IgD-negative memory B cell (primary cell): ENCODE measurements around the gene PLN. TPM values are rescaled to one million over a fixed set of nuclear protein-coding genes. Genes with fewer than 3 reads are reported as not detected.
A peak's percentile ranks its signal among the peaks of the same experiment; 100 is the strongest.

ENCODE experiments used
- H3K27ac Mint-ChIP-seq, 3 donors: one replicate each; pipeline ENCODE4 v1.8.0; 2020 to 2022; ENCODE audit warnings: mild to moderate bottlenecking in 3 of 3, mixed read lengths in 3 of 3, moderate library complexity in 1 of 3
- H3K27me3 Mint-ChIP-seq: one replicate; pipeline ENCODE4 v1.8.0; 2021; ENCODE audit warnings: mixed read lengths
- H3K36me3 Mint-ChIP-seq: one replicate; pipeline ENCODE4 v1.8.0; 2020; ENCODE audit warnings: mild to moderate bottlenecking, mixed read lengths
- H3K4me1 Mint-ChIP-seq, 3 donors: one replicate each; pipeline ENCODE4 v1.8.0; 2020 to 2022; ENCODE audit warnings: mixed read lengths in 3 of 3, mild to moderate bottlenecking in 1 of 3
- H3K4me3 Mint-ChIP-seq, 4 donors: one replicate each; pipeline ENCODE4 v1.8.0; 2020 to 2022; ENCODE audit warnings: mild to moderate bottlenecking in 4 of 4, mixed read lengths in 4 of 4, moderate library complexity in 3 of 4
- H3K9me3 Mint-ChIP-seq, 3 donors: one replicate each; pipeline ENCODE4 v1.8.0; 2020 to 2021; ENCODE audit warnings: mixed read lengths in 3 of 3, mild to moderate bottlenecking in 1 of 3
- polyA plus RNA-seq: library from polyadenylated mRNA; unstranded; fragments of 300-500 nt; fragmentation: Illumina TruSeq; gene quantifications from one replicate; pipeline ENCODE4 v1.2.3, GENCODE V29; 2021

PLN gene
- polyA plus RNA-seq, 1 donor from 2014 or later: 0.10 TPM

DNA sequence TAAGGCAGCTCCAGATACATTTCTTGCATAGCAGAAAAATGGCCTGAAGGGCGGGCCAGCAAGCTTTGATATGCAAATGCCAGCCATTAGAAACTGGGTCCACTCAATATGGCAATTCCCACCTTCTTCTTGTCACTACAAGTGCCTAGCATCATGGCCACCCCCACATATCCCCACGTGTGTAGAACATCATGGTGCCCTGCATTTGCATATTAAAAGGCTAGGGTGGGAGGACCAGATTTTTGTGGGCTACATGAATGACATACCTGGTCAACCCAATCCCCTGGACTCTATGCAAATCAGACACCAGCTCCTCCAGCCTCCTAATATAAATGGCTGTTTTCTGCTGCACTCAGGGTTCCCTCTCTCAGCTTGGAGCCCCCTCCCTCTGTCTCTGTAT is 31.7 kb downstream of the PLN start:
- H3K9me3 Mint-ChIP-seq: peaks cover 5 to 50% (median 13%) of the 10 kb centered on the region in 3 donors
- H3K4me3 Mint-ChIP-seq: no peak overlapping the region
- no peak overlapping the region for H3K27ac Mint-ChIP-seq
- no peaks in the 10 kb centered on the region for H3K27me3 Mint-ChIP-seq
- peaks cover 0 to 8% (median 3%) of the 10 kb centered on the region in 3 donors for H3K4me1 Mint-ChIP-seq
- peaks cover 18% of the 10 kb centered on the region for H3K36me3 Mint-ChIP-seq

GRCh38 chr6:118580585-118581419 is 32.7 kb downstream of the PLN start:
- H3K27ac Mint-ChIP-seq: peak overlapping the region in 1 of 3 donors; percentile 86
- peaks cover 14% of the 10 kb centered on the region for H3K36me3 Mint-ChIP-seq
- no peak overlapping the region for H3K4me3 Mint-ChIP-seq
- peaks cover 5 to 41% (median 12%) of the 10 kb centered on the region in 3 donors for H3K9me3 Mint-ChIP-seq
- H3K27me3 Mint-ChIP-seq: no peaks in the 10 kb centered on the region
- peaks cover 0 to 8% (median 3%) of the 10 kb centered on the region in 3 donors for H3K4me1 Mint-ChIP-seq

- Mint-ChIP-seq H3K4me3 (no peak overlapping the region), H3K9me3 (peaks cover 5 to 34% (median 9%) of the 10 kb centered on the region in 3 donors), H3K36me3 (peaks cover 14% of the 10 kb centered on the region), H3K27me3 (no peaks in the 10 kb centered on the region), H3K4me1 (peaks cover 0 to 8% (median 3%) of the 10 kb centered on the region in 3 donors), H3K27ac (no peak overlapping the region)
Observed at GRCh38 chr6:118581489-118581959, 33.4 kb downstream of the PLN start.

DNA sequence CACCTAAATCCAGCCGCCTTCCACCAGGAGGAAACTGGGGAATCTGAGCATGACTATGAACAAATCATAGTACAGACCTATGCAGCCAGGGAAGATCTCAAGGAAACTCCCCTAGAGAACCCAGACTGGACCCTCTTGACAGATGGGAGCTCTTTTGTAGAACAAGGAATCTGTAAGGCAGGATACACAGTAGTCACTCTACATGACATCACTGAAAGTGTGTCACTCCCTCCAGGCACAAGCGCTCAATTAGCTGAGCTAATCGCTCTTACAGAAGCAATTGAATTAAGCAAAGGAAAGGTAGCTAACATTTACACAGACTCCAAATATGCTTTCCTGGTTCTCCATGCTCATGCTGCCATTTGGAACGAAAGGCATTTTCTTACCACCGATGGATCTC is 36.8 kb downstream of the PLN start:
- Mint-ChIP-seq H3K9me3 (peaks cover 0 to 16% (median 2%) of the 10 kb centered on the region in 3 donors), H3K27me3 (no peaks in the 10 kb centered on the region), H3K36me3 (peaks cover 5% of the 10 kb centered on the region), H3K4me3 (no peak overlapping the region), H3K4me1 (peaks cover 0 to 8% (median 3%) of the 10 kb centered on the region in 3 donors), H3K27ac (no peak overlapping the region)

DNA sequence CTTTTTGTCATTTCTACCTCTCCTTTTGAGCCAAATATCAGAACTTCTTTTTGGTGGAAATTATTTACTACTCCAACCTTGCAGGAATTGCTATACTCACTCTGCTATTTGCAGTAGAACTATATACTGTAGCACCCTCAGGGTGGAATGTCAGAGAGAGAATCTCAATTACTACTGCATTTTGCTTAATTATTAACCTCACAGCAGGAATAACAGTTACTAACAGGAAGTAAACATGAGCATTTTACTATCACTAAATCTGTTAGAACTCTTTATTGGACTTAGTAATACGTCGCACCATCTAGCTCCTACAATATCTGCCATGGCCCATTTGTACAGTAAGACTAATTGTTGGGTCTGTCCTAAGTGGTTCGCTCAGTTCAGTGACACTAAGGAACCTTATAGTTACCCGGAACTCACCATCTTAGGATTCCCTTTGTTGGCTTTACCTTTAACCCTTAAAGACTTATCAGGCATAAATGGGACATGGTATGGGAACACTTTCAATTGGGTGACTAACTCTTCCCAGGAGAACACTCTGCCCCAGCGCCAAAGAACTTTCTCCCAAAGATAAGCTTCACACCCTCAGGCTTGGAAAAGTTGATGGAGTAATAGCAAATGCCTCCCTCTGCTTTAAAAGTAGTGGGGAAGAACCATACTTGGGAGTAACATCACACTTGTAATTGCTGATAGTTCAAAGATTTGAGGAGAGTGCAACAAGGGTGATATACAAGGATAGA is 38.8 kb downstream of the PLN start:
- Mint-ChIP-seq H3K4me3 (no peak overlapping the region), H3K36me3 (no peaks in the 10 kb centered on the region), H3K4me1 (peaks cover 2 to 3% (median 2%) of the 10 kb centered on the region in 3 donors), H3K9me3 (peaks cover 0 to 5% (median 0%) of the 10 kb centered on the region in 3 donors), H3K27ac (peak overlapping the region in 1 of 3 donors; percentile 79), H3K27me3 (no peaks in the 10 kb centered on the region)

GRCh38 chr6:118588626-118589025 is 40.5 kb downstream of the PLN start:
- Mint-ChIP-seq H3K27me3 (no peaks in the 10 kb centered on the region), H3K36me3 (peaks cover 6% of the 10 kb centered on the region), H3K27ac (no peak overlapping the region), H3K4me3 (no peak overlapping the region), H3K4me1 (peaks cover 0 to 2% (median 0%) of the 10 kb centered on the region in 3 donors), H3K9me3 (no peaks in the 10 kb centered on the region)

DNA sequence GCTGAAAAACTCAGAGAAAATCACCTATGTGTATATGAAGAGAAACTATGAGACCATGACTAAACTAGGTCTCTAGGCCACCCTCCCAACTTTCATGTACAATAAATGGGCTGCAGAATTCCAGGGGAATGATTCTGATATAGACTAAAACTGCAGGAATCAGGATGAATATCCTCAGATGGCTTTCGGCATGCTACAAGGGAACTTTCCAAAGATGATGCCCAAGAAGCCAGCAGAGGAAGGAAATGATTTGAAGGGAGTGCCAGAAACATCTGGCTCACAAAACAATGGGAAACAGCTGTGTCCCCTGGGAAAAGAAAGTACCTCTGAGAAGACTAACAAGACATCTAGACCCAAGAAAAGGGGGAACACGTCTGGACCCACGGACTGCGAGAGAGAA is 41.1 kb downstream of the PLN start:
- peaks cover 6% of the 10 kb centered on the region for H3K36me3 Mint-ChIP-seq
- no peaks in the 10 kb centered on the region for H3K27me3 Mint-ChIP-seq
- H3K9me3 Mint-ChIP-seq: peaks cover 0 to 2% (median 0%) of the 10 kb centered on the region in 3 donors
- no peak overlapping the region for H3K27ac Mint-ChIP-seq
- peaks cover 2 to 5% (median 5%) of the 10 kb centered on the region in 3 donors for H3K4me1 Mint-ChIP-seq
- no peak overlapping the region for H3K4me3 Mint-ChIP-seq

DNA sequence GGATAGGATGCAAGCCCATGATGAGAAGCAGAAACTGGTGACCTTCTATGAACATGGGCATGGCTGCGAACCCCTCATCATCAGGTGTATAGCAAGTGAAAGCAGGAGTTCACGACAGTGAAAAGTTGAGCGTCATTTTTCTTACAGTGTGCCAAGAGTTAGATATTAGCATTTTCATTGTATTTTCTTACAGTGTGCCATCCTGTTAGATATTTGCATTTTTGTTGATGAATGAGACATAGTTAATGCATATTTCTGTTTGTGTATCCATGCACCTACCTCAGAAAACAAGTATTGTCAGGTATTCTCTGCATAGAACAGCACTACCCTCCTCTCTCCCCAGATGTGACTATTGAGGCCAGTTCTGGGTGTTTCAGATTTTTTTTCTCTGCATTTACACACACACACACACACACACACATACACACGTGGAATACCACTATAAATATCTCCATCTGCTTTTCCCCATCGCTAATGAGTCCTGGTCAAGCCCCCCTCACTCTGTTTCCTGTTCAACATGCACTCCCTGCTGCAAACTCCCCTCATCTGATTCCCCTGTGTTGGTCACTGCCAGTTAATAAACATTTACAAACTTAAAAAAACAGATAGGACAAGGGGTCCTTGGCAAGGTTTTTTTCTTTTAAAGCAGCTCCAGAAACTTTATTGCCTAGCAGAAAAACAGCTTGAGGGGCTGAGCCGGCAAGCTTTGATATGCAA is 41.7 kb downstream of the PLN start:
- H3K9me3 Mint-ChIP-seq: peaks cover 0 to 2% (median 0%) of the 10 kb centered on the region in 3 donors
- H3K27ac Mint-ChIP-seq: no peak overlapping the region
- peaks cover 2 to 5% (median 5%) of the 10 kb centered on the region in 3 donors for H3K4me1 Mint-ChIP-seq
- H3K27me3 Mint-ChIP-seq: no peaks in the 10 kb centered on the region
- H3K36me3 Mint-ChIP-seq: peaks cover 7% of the 10 kb centered on the region
- no peak overlapping the region for H3K4me3 Mint-ChIP-seq

DNA sequence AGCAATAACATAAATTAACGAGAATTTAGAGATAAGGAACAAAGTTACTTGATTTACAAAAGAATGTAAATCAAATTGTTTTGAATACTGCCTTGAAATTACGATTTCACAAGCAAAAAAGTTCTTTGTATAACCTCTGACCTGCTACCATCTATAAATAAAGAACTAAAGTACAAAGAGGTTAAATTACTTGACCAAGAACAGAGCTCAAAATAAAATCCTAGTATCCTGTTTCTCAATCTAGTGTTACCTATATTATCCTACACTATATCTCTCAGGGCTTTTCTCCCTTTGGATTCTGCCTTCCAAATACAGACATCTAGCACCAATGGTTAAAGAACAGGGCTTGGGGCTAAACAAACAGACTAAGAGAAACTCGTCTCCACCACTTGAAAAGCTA is 43.8 kb downstream of the PLN start:
- H3K36me3 Mint-ChIP-seq: peaks cover 13% of the 10 kb centered on the region
- peaks cover 2 to 7% (median 5%) of the 10 kb centered on the region in 3 donors for H3K4me1 Mint-ChIP-seq
- peaks cover 0 to 2% (median 0%) of the 10 kb centered on the region in 3 donors for H3K9me3 Mint-ChIP-seq
- no peak overlapping the region for H3K4me3 Mint-ChIP-seq
- H3K27me3 Mint-ChIP-seq: no peaks in the 10 kb centered on the region
- H3K27ac Mint-ChIP-seq: no peak overlapping the region

DNA sequence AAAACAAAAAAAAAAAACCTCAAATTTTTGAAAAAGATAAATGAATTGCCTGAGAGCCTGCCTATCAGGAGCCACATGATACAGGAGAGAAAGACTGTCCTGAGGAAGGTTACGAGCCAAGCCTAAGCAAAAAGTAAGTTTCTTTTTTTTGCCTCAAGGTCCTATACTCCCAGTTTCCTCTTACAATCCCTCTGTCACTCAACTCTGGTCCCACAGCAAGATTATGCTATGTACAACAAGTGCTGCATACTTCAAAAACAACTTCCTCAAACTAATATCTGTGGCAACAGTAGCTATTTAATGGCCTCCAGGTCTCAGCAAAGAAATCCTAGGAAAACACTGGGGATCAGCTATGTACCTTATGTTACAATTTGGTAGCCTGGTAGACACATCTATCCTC is 46.8 kb downstream of the PLN start:
- H3K27me3 Mint-ChIP-seq: no peaks in the 10 kb centered on the region
- peaks cover 7 to 12% (median 8%) of the 10 kb centered on the region in 3 donors for H3K4me1 Mint-ChIP-seq
- H3K27ac Mint-ChIP-seq: no peak overlapping the region
- no peak overlapping the region for H3K4me3 Mint-ChIP-seq
- peaks cover 20% of the 10 kb centered on the region for H3K36me3 Mint-ChIP-seq
- H3K9me3 Mint-ChIP-seq: peaks cover 0 to 2% (median 0%) of the 10 kb centered on the region in 3 donors

- H3K9me3 Mint-ChIP-seq: peaks cover 0 to 2% (median 0%) of the 10 kb centered on the region in 3 donors
- H3K27me3 Mint-ChIP-seq: no peaks in the 10 kb centered on the region
- H3K36me3 Mint-ChIP-seq: peaks cover 21% of the 10 kb centered on the region
- no peak overlapping the region for H3K4me3 Mint-ChIP-seq
- H3K4me1 Mint-ChIP-seq: peaks cover 6 to 12% (median 7%) of the 10 kb centered on the region in 3 donors
- H3K27ac Mint-ChIP-seq: no peak overlapping the region
Observed at GRCh38 chr6:118596774-118597320, 48.8 kb downstream of the PLN start.

DNA sequence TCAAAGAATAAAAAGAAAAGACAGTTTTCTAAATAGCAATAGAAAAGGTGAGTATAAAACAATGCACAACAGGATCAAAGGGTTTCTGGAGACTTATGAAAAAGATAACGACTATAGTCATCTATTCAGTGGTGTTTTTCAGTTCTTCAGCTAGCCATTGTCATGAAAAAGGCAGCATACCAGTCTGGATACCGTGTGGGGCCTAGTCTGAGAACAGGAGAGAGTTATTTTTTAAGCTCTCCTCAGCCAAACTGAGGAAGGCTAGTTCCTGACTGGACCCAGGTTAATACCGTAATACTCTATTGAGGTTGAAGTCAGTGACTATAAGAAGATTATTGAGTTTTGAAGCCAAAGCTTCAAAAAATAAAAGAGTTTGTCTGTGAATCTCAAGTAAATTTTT is 49.5 kb downstream of the PLN start:
- peaks cover 22% of the 10 kb centered on the region for H3K36me3 Mint-ChIP-seq
- H3K27me3 Mint-ChIP-seq: no peaks in the 10 kb centered on the region
- peaks cover 6 to 12% (median 7%) of the 10 kb centered on the region in 3 donors for H3K4me1 Mint-ChIP-seq
- peaks cover 0 to 2% (median 0%) of the 10 kb centered on the region in 3 donors for H3K9me3 Mint-ChIP-seq
- H3K4me3 Mint-ChIP-seq: no peak overlapping the region
- H3K27ac Mint-ChIP-seq: no peak overlapping the region

DNA sequence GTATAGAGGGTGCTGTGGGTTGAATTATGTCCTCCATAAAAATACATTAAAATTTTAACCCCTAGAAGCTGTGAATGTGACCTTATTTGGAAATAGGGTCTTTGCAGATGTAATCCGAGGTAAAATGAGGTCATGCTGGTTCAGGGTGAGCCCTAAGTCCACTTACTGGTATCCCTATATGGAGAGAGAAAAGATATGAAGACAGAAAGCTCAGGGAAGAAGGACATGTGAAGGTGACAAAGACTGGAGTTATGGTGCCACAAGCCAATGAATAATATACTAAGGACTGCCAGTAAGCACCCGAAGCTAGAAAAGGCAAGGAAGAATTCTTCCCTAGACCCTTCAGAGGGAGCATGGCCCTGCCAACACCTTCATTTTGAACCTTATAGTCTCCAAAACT is 50.2 kb downstream of the PLN start:
- peaks cover 6 to 12% (median 7%) of the 10 kb centered on the region in 3 donors for H3K4me1 Mint-ChIP-seq
- no peak overlapping the region for H3K4me3 Mint-ChIP-seq
- peaks cover 0 to 2% (median 0%) of the 10 kb centered on the region in 3 donors for H3K9me3 Mint-ChIP-seq
- peaks cover 18% of the 10 kb centered on the region for H3K36me3 Mint-ChIP-seq
- no peaks in the 10 kb centered on the region for H3K27me3 Mint-ChIP-seq
- H3K27ac Mint-ChIP-seq: no peak overlapping the region

DNA sequence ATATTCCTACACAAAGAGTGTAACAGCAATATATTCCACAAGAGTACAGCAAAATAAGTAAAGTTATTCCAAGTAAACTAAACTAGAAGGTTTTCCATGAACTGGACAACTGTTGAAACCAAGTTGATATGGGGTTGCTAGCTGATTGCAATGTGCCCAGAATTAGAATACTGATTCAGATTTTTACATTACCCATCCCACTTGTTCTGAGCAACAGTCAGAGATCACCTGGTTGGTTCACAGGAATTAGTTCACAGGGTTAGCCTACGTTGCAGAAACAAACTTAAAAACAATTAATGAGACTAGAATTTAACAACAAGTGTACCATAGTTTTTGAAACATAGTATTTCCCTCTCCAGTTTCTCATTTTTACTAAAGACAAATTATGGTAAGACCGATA is 54.2 kb downstream of the PLN start:
- H3K27me3 Mint-ChIP-seq: no peaks in the 10 kb centered on the region
- peaks cover 3 to 21% (median 6%) of the 10 kb centered on the region in 3 donors for H3K4me1 Mint-ChIP-seq
- no peak overlapping the region for H3K4me3 Mint-ChIP-seq
- no peak overlapping the region for H3K27ac Mint-ChIP-seq
- H3K9me3 Mint-ChIP-seq: peaks cover 0 to 2% (median 0%) of the 10 kb centered on the region in 3 donors
- peaks cover 19% of the 10 kb centered on the region for H3K36me3 Mint-ChIP-seq
